ENCODE data around the gene SHROOM3. TPM values are rescaled to one million over a fixed set of nuclear protein-coding genes. Genes with fewer than 3 reads are reported as not detected.

Gene SHROOM3
- total RNA-seq, 4 donors from 2014 or later = 44.4 to 101 (median 88.5) TPM

- H3K36me3 ChIP-seq = peaks cover 0 to 34% (median 5%) of the 10 kb centered on the region in 4 donors
- H3K4me1 ChIP-seq = peaks cover 7 to 51% (median 48%) of the 10 kb centered on the region in 4 donors
- intact Hi-C loops (cut with DNase I) = loop anchor here (5.0 to 10.0 kb wide), 3 partner anchors 61 to 318 kb away; partner anchors contain the start of gene SHROOM3
- H3K9me3 ChIP-seq = no peaks in the 10 kb centered on the region
- H3K27ac ChIP-seq (replicated peaks in 1 of 4) = peak overlapping the region; percentile 36 to 58 (median 56)
- H3K27me3 ChIP-seq = no peaks in the 10 kb centered on the region
- WGBS = 17% methylated on average over 3 of the region's 3 CpGs
- H3K4me3 ChIP-seq = peak overlapping the region in 2 of 4 donors; percentile 20 to 25
- DNase-seq (ENCODE audit: extremely low spot score) = peak; percentile 90
- TF ChIP-seq POLR2AphosphoS5 (IDR thresholded peaks at IDR 0.05) (peak; percentile 36 to 69), EP300 (IDR thresholded peaks at IDR 0.05) (no peak)
These were observed 318.0 kb downstream of the SHROOM3 start for GRCh38 chr4:76752861-76753501.

GRCh38 chr4:76753814-76754213 lies 318.8 kb downstream of the SHROOM3 start:
- Histone ChIP-seq H3K27ac (replicated peaks in 1 of 4) (peak overlapping the region; percentile 36 to 58 (median 52)), H3K4me3 (peak overlapping the region in 3 of 4 donors; percentile 13 to 25 (median 20))
- WGBS = 24% methylated on average over 3 of the region's 3 CpGs

GRCh38 chr4:76754439-76754838 lies 319.4 kb downstream of the SHROOM3 start:
- H3K27ac ChIP-seq (replicated peaks in 1 of 4) = peak overlapping the region; percentile 25 to 58 (median 52)
- H3K4me3 ChIP-seq = no peak overlapping the region
- 100% methylated on average over 6 of the region's 10 CpGs for WGBS
- peaks cover 10 to 49% (median 43%) of the 10 kb centered on the region in 4 donors for H3K4me1 ChIP-seq
- H3K27me3 ChIP-seq = no peaks in the 10 kb centered on the region
- peaks cover 0 to 37% (median 6%) of the 10 kb centered on the region in 4 donors for H3K36me3 ChIP-seq
- intact Hi-C loops (cut with DNase I) = loop anchor here (5.0 to 10.0 kb wide), 3 partner anchors 62 to 320 kb away; partner anchors contain the start of gene SHROOM3
- DNase-seq (ENCODE audit: extremely low spot score) = peak; percentile 70
- TF ChIP-seq POLR2A (IDR thresholded peaks at IDR 0.05; ENCODE audit: low read depth) = no peak
- no peak for TF ChIP-seq CTCF (IDR thresholded peaks at IDR 0.05)
- TF ChIP-seq POLR2AphosphoS5 (IDR thresholded peaks at IDR 0.05) = no peak
- no peak for TF ChIP-seq EP300 (IDR thresholded peaks at IDR 0.05)
- no peaks in the 10 kb centered on the region for H3K9me3 ChIP-seq

More at GRCh38 chr4:76753814-76754213, 318.8 kb downstream of the SHROOM3 start:
- TF ChIP-seq POLR2AphosphoS5 (IDR thresholded peaks at IDR 0.05) (no peak), EP300 (IDR thresholded peaks at IDR 0.05) (no peak), POLR2A (IDR thresholded peaks at IDR 0.05; ENCODE audit: low read depth) (no peak), CTCF (IDR thresholded peaks at IDR 0.05) (no peak)
- peaks cover 0 to 34% (median 5%) of the 10 kb centered on the region in 4 donors for H3K36me3 ChIP-seq
- peaks cover 10 to 54% (median 49%) of the 10 kb centered on the region in 4 donors for H3K4me1 ChIP-seq
- no peaks in the 10 kb centered on the region for H3K27me3 ChIP-seq
- peak; percentile 37 for DNase-seq (ENCODE audit: extremely low spot score)
- intact Hi-C loops (cut with DNase I) = loop anchor here (5.0 to 10.0 kb wide), 3 partner anchors 62 to 319 kb away; partner anchors contain the start of gene SHROOM3
- no peaks in the 10 kb centered on the region for H3K9me3 ChIP-seq

GRCh38 chr4:76755756-76756155 lies 320.7 kb downstream of the SHROOM3 start:
- Histone ChIP-seq H3K9me3 (no peaks in the 10 kb centered on the region), H3K4me1 (peaks cover 10 to 47% (median 37%) of the 10 kb centered on the region in 4 donors), H3K4me3 (no peak overlapping the region), H3K27me3 (no peaks in the 10 kb centered on the region), H3K36me3 (peaks cover 11 to 42% (median 15%) of the 10 kb centered on the region in 4 donors), H3K27ac (replicated peaks in 1 of 4) (no peak overlapping the region)
- DNase-seq (ENCODE audit: extremely low spot score) = peak; percentile 31
- TF ChIP-seq POLR2AphosphoS5 (IDR thresholded peaks at IDR 0.05) (no peak), CTCF (IDR thresholded peaks at IDR 0.05) (no peak), EP300 (IDR thresholded peaks at IDR 0.05) (no peak), POLR2A (IDR thresholded peaks at IDR 0.05; ENCODE audit: low read depth) (no peak)
- intact Hi-C loops (cut with DNase I) = loop anchor here (2.0 to 10.0 kb wide), 3 partner anchors 131 to 321 kb away; partner anchors contain the start of gene SHROOM3

- H3K27ac ChIP-seq (replicated peaks in 1 of 4) = no peak overlapping the region
- intact Hi-C loops (cut with DNase I) = loop anchor here (2.0 to 10.0 kb wide), 3 partner anchors 132 to 322 kb away; partner anchors contain the start of gene SHROOM3
- no peaks in the 10 kb centered on the region for H3K27me3 ChIP-seq
- no peak overlapping the region for H3K4me3 ChIP-seq
- H3K36me3 ChIP-seq = peaks cover 11 to 49% (median 15%) of the 10 kb centered on the region in 4 donors
- no peak for TF ChIP-seq POLR2AphosphoS5 (IDR thresholded peaks at IDR 0.05)
- TF ChIP-seq EP300 (IDR thresholded peaks at IDR 0.05) = no peak
- H3K9me3 ChIP-seq = no peaks in the 10 kb centered on the region
- peaks cover 10 to 46% (median 33%) of the 10 kb centered on the region in 4 donors for H3K4me1 ChIP-seq
- peak; percentile 53 for DNase-seq (ENCODE audit: extremely low spot score)
- 100% methylated on average over 2 of the region's 2 CpGs for WGBS
These were observed 321.4 kb downstream of the SHROOM3 start for GRCh38 chr4:76756416-76756815.

All from esophagus muscularis mucosa (tissue), 4 donors.